RPMI7951 (cell line): ENCODE data around the gene ACY1. TPM values are rescaled to one million over a fixed set of nuclear protein-coding genes. Genes with fewer than 3 reads are reported as not detected.
A peak's percentile ranks its signal among the peaks of the same experiment; 100 is the strongest.

Experiments
- DNase-seq: peaks from one replicate; pipeline ENCODE4 v3.0.0-alpha.2; 2012; ENCODE audit warnings: low read depth
- total RNA-seq: library from RNA; depleted of rRNA; stranded (reverse); fragments of >200 nt; shearing (Covaris generic); gene quantifications from 2 replicates; pipeline ENCODE4 v1.2.3, GENCODE V29; 2014

ACY1 gene
- total RNA-seq, 1 experiment from 2014 or later = 50.0 TPM

- no peak for DNase-seq
Observed at GRCh38 chr3:51945926-51946705, 37.2 kb upstream of the ACY1 start.

GRCh38 chr3:51946796-51947195 lies 36.5 kb upstream of the ACY1 start:
- no peak for DNase-seq

DNA sequence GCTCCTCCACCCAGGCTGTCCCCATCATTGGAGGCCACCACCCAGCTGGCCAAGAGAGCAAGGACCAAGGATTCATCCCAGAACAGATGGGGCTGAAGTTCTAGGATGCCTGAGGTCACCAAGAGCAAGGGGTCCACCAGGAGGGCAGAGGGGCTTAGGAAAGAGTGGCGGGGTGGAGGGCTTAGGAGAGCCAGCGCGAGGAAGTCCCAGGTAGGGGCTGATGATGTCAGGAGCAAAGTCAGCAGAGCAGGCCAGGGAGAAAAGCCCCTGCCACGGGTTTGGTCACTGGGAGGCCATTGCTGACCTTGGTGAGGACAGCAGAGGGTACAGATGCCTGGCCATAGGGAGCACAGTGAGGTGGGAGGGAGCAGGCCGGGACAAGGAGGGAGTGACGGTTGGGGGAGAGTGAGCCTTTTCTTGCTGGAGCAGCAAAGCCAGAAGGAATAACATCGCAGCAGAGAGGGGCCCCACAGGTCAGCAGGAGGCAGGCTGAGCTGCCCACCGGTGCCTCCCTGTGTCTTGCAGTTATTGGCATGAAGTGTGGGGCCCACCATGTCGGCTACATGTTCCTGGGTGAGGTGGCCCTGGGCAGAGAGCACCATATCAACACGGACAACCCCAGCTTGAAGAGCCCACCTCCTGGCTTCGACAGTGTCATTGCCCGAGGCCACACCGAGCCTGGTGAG lies 36.0 kb upstream of the ACY1 start:
- no peak for DNase-seq

- no peak for DNase-seq
Observed at GRCh38 chr3:51948016-51948580, 35.2 kb upstream of the ACY1 start.

GRCh38 chr3:51949121-51949520 lies 34.2 kb upstream of the ACY1 start:
- no peak for DNase-seq

DNA sequence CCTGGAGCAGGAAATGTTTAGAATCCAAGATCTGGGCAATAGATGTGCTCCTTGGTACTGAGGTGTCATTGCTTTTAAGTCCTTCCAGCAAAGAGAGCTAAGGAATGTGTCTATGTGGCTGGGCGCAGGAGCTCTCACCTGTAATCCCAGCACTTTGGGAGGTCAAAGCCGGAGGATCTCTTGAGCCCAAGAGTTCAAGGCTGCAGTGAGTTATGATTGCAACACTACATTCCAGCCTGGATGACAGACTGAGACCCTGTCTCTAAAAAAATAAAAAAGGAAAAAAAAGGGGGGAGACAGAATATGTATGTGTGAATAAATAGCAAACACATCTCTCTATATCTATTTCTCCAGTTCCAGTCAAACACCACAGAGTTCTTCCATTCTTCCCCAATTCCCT lies 32.4 kb upstream of the ACY1 start:
- no peak for DNase-seq

DNA sequence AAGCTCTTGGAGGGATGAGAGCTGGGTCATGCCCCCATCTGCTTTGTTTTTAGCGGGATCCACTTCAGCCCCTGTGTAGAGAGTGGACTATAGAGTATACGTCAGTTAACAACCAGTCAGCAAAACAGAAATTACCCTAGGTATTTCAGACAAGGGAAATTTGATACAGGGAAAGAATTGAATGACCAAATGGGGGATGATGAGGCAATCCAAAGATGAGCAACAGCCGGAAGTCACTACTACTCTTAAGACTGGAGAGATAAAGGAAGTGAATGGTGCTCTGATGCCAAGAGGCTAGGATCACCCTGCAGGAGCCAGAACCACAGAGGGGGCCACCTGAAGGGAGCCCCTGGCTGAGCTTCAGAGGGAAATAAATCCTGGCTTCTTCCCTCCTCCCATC lies 29.9 kb upstream of the ACY1 start:
- peak; percentile 80 for DNase-seq

DNA sequence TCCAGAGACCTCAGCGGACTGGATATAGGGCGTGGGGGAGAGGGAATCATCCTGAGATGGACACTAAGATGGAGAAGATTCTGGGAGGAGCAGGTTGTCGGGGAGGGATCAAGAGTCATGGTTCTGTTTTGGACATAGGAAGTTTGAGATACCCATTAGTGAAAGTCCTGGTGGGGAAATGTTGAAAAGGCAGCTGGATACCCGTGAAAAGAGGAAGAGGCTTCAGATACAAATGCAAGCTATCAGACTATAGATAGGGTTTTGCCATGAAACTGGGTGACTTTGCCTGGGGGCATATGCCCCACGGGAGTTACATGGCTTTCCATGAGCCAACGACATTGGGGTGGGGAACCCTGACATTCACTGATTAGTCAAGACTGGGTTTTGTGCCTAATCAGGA lies 29.2 kb upstream of the ACY1 start:
- DNase-seq = no peak

GRCh38 chr3:51954713-51955112 lies 28.6 kb upstream of the ACY1 start:
- no peak for DNase-seq

- no peak for DNase-seq
Observed at GRCh38 chr3:51955175-51955892, 28.0 kb upstream of the ACY1 start, which contains the start of gene GPR62. Gene GPR62, plus strand, starts transcription at chr3:51955381. Its CDS starts 272 bp downstream, at chr3:51955653.

- DNase-seq = no peak
Observed at GRCh38 chr3:51955893-51956770, 27.2 kb upstream of the ACY1 start.

- DNase-seq = no peak
Observed at GRCh38 chr3:51957520-51958205, 25.7 kb upstream of the ACY1 start.

- no peak for DNase-seq
Observed at GRCh38 chr3:51958603-51959521, 24.5 kb upstream of the ACY1 start.

DNA sequence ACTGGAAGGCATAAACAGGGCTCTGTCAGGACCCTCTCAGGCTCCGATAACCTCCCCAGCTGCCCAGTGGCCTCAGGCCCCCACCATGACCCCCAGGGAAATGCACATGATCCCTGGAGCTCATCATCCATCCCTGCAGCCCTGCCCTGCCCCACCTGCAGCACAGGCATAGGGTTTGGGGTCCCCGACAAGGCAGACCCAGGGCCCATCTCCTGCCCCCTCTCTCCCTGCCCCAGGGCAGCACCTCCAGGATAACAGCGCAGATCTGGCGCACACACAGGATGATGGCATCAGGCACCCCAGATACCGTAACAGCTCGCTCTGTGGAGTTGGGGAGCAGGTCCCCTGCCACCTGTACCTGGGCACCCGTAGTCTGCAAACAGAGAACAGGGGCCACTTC lies 23.7 kb upstream of the ACY1 start:
- DNase-seq = no peak

DNA sequence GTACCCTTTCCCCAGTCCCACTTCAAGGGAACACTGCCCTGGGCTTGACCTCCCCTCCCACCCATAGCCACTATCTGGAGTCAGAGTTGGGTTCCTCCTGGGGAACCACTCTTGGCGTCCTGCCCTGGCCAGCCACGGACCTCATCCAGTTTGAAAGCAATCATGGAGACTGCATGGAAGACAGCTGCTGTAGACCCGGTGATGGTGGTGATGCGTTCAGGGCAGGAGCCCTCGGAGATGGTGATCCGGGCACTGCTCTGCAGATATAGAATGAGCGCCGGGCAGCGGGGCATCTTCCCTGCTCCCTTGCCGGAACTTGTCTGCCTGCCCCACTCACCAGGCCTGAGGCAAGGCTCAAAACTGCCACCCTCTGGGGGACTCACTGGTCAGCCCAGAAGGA lies 22.9 kb upstream of the ACY1 start:
- no peak for DNase-seq

GRCh38 chr3:51961011-51961410 lies 22.3 kb upstream of the ACY1 start:
- no peak for DNase-seq

GRCh38 chr3:51961602-51962569 lies 21.4 kb upstream of the ACY1 start:
- no peak for DNase-seq

- DNase-seq = no peak
Observed at GRCh38 chr3:51962854-51963530, 20.3 kb upstream of the ACY1 start.
